HCT116 (cell line): ENCODE data around the gene TIPRL. TPM values are rescaled to one million over a fixed set of nuclear protein-coding genes. Genes with fewer than 3 reads are reported as not detected.

Experiments used
- ATAC-seq: fragments of 200-7000 bp; cut with Tn5 transposase; 2 replicates; pipeline ENCODE4 v1.9.1; 2020; ENCODE audit warnings: mild to moderate bottlenecking, moderate library complexity
- BruUV-seq: library from RNA; stranded (reverse); fragments of 400-500 nt; replicated peaks from 2 replicates; lab custom pipeline; 2021; lab: Mats Ljungman, UMichigan
- CTCF ChIA-PET: fragments of 300-600 bp; sonication (Branson Sonifier 250); formaldehyde crosslinking; loops from one replicate; lab custom pipeline; 2021; ENCODE audit warnings: antibody characterized with exemption; lab: Charles Lee
- POLR2A ChIA-PET: fragments of 300-600, 350-600 bp; sonication (Branson Sonifier 250); formaldehyde crosslinking; loops from one replicate; lab custom pipeline; 2021; ENCODE audit warnings: antibody characterized with exemption; lab: Charles Lee
- RAD21 ChIA-PET, 2 experiments: fragments of 300-600 bp; sonication (Branson Sonifier 250); formaldehyde crosslinking; loops; one replicate each; lab custom pipeline; 2023; ENCODE audit warnings: low total read pairs in 2 of 2; ENCODE audit not compliant: uncharacterized antibody in 2 of 2, unreplicated experiment in 2 of 2, low non-redundant PET in 1 of 2; lab: Charles Lee
- DNase-seq: peaks from one replicate; pipeline ENCODE4 v3.0.0-alpha.2; 2010; ENCODE audit warnings: low read depth, low spot score
- H2AFZ ChIP-seq: fragments of 200-600 bp; shearing (Covaris generic), sonication (generic); 2 replicates; pipeline ENCODE4 v1.6.1; 2017; ENCODE audit warnings: low read depth, mixed run types, mixed read lengths, antibody characterized with exemption, low read length; ENCODE audit not compliant: poor library complexity, severe bottlenecking
- H3K27ac ChIP-seq: 2 replicates; pipeline ENCODE4 v1.5.1; 2012; ENCODE audit warnings: low read depth, low read length
- H3K27me3 ChIP-seq: fragments of 200-600 bp; sonication (generic); 2 replicates; pipeline ENCODE4 v1.6.1; 2016; ENCODE audit warnings: mixed run types, low read length, mixed read lengths; ENCODE audit not compliant: insufficient read depth
- H3K36me3 ChIP-seq, 2 experiments: fragments of 200-500 bp in 1 of 2; fragments of 200-600 bp in 1 of 2; sonication (Bioruptor generic) in 1 of 2; sonication (generic) in 1 of 2; 2 replicates each; pipeline versions ENCODE4 v1.5.1 to v1.6.1; 2014 to 2016; ENCODE audit warnings: low read length in 2 of 2, inconsistent platforms in 1 of 2, mixed read lengths in 1 of 2, mixed run types in 1 of 2; ENCODE audit not compliant: insufficient read depth in 2 of 2, control insufficient read depth in 1 of 2
- H3K4me1 ChIP-seq, 2 experiments: fragments of 200-600 bp in 1 of 2; sonication (generic) in 1 of 2; 2 replicates each; pipeline versions ENCODE4 v1.5.1 to v1.6.1; 2012 to 2017; ENCODE audit warnings: low read length in 2 of 2, inconsistent platforms in 1 of 2, mild to moderate bottlenecking in 1 of 2, mixed read lengths in 1 of 2, mixed run types in 1 of 2, moderate library complexity in 1 of 2; ENCODE audit not compliant: insufficient read depth in 2 of 2, control insufficient read depth in 1 of 2
- H3K4me2 ChIP-seq: fragments of 200-600 bp; sonication (generic); 2 replicates; pipeline ENCODE4 v1.6.1; 2017; ENCODE audit warnings: mixed run types, low read length, mixed read lengths
- H3K4me3 ChIP-seq, 2 experiments: fragments of 200-600 bp in 1 of 2; sonication (generic) in 1 of 2; replicated peaks in 1 of 2; 2 replicates each; pipeline ENCODE4 v1.5.1; 2011 to 2016; ENCODE audit warnings: low read length in 2 of 2, control low read depth in 1 of 2, low read depth in 1 of 2, mild to moderate bottlenecking in 1 of 2, mixed read lengths in 1 of 2, mixed run types in 1 of 2
- H3K79me2 ChIP-seq: fragments of 200-600 bp; sonication (generic); 2 replicates; pipeline ENCODE4 v1.6.1; 2017; ENCODE audit warnings: mild to moderate bottlenecking, mixed run types, low read length, moderate library complexity, mixed read lengths; ENCODE audit not compliant: insufficient read depth
- H3K9ac ChIP-seq: fragments of 200-600 bp; sonication (generic); 2 replicates; pipeline ENCODE4 v1.6.1; 2016; ENCODE audit warnings: low read length, mixed read lengths
- H3K9me2 ChIP-seq: fragments of 200-600 bp; sonication (generic), shearing (Covaris generic); 2 replicates; pipeline ENCODE4 v1.6.1; 2017; ENCODE audit warnings: mixed run types, mild to moderate bottlenecking, moderate library complexity; ENCODE audit not compliant: insufficient read depth
- H3K9me3 ChIP-seq, 2 experiments: fragments of 200-500 bp in 1 of 2; fragments of 200-600 bp in 1 of 2; sonication (Bioruptor generic) in 1 of 2; sonication (generic) in 1 of 2; 2 replicates each; pipeline ENCODE4 v1.6.1; 2014 to 2017; ENCODE audit warnings: low read length in 2 of 2, mixed read lengths in 2 of 2, inconsistent platforms in 1 of 2, low read depth in 1 of 2, mild to moderate bottlenecking in 1 of 2, mixed run types in 1 of 2, moderate library complexity in 1 of 2; ENCODE audit not compliant: control insufficient read depth in 1 of 2, insufficient read depth in 1 of 2
- H4K20me1 ChIP-seq: fragments of 200-600 bp; sonication (generic), shearing (Covaris generic); 2 replicates; pipeline ENCODE4 v1.6.1; 2017; ENCODE audit warnings: mixed run types, mild to moderate bottlenecking, moderate library complexity; ENCODE audit not compliant: insufficient read depth
- ATF3 ChIP-seq: IDR thresholded peaks from 2 replicates; pipeline ENCODE4 v1.6.1; 2012
- CEBPB ChIP-seq: IDR thresholded peaks from 2 replicates; pipeline ENCODE4 v1.6.1; 2012; ENCODE audit warnings: low read depth
- EGR1 ChIP-seq: IDR thresholded peaks from 2 replicates; pipeline ENCODE4 v1.6.1; 2012; ENCODE audit warnings: low read depth
- EZH2 ChIP-seq: fragments of 200-600 bp; sonication (generic); IDR thresholded peaks from 2 replicates; pipeline ENCODE4 v1.6.1; 2017; ENCODE audit warnings: antibody characterized with exemption, mixed run types
- EZH2phosphoT487 ChIP-seq: fragments of 200-600 bp; IDR thresholded peaks from 2 replicates; pipeline ENCODE4 v1.6.1; 2018; ENCODE audit warnings: antibody characterized with exemption, borderline replicate concordance
- FOSL1 ChIP-seq: IDR thresholded peaks from 2 replicates; pipeline ENCODE4 v1.6.1; 2012; ENCODE audit warnings: low read depth
- JUND ChIP-seq: IDR thresholded peaks from 2 replicates; pipeline ENCODE4 v1.6.1; 2012
- POLR2AphosphoS5 ChIP-seq: IDR thresholded peaks from 2 replicates; pipeline ENCODE4 v1.6.1; 2011; ENCODE audit warnings: mild to moderate bottlenecking, low read depth, low read length, moderate library complexity
- RAD21 ChIP-seq: IDR thresholded peaks from 2 replicates; pipeline ENCODE4 v1.6.1; 2012; ENCODE audit warnings: low read depth, mild to moderate bottlenecking
- REST ChIP-seq: IDR thresholded peaks from 2 replicates; pipeline ENCODE4 v1.6.1; 2012; ENCODE audit warnings: low read depth
- SP1 ChIP-seq: IDR thresholded peaks from 2 replicates; pipeline ENCODE4 v1.6.1; 2012; ENCODE audit warnings: low read depth
- SRF ChIP-seq: IDR thresholded peaks from 2 replicates; pipeline ENCODE4 v1.6.1; 2012; ENCODE audit warnings: low read depth
- TCF7L2 ChIP-seq: IDR thresholded peaks from 2 replicates; pipeline ENCODE4 v1.7.0; 2011; ENCODE audit warnings: borderline replicate concordance, inconsistent platforms; ENCODE audit not compliant: insufficient read depth, insufficient read length; ENCODE audit errors: extremely low read depth
- YY1 ChIP-seq: IDR thresholded peaks from 2 replicates; pipeline ENCODE4 v1.6.1; 2011; ENCODE audit warnings: low read length, low read depth, moderate library complexity, mild to moderate bottlenecking; ENCODE audit not compliant: insufficient replicate concordance; ENCODE audit errors: extremely low read depth
- ZBTB33 ChIP-seq: IDR thresholded peaks from 2 replicates; pipeline ENCODE4 v1.6.1; 2011; ENCODE audit warnings: mild to moderate bottlenecking, low read length, moderate library complexity; ENCODE audit not compliant: insufficient replicate concordance; ENCODE audit errors: extremely low read depth
- ZFX ChIP-seq: fragments of 450-650 bp; IDR thresholded peaks from 2 replicates; pipeline ENCODE4 v1.6.1; 2017
- intact Hi-C: fragments of 100-400 bp; cut with micrococcal nuclease; formaldehyde crosslinking; loops from 2 replicates; pipeline ENCODE4 v1.10.0; 2022
- total RNA-seq: library from RNA; stranded (reverse); gene quantifications from one replicate; pipeline ENCODE4 v1.2.1, GENCODE V29; 2021; ENCODE audit not compliant: unreplicated experiment

The TIPRL gene
- total RNA-seq, 1 experiment from 2014 or later: 36.4 TPM

GRCh38 chr1:168223681-168224540 is 45.1 kb downstream of the TIPRL start:
- no peak overlapping the region for H3K4me3 ChIP-seq
- no peak for DNase-seq
- no TSS peak for BruUV-seq
- H3K9me3 ChIP-seq: peaks cover 0 to 7% of the 10 kb centered on the region in 2 experiments; a peak in 1 of 4 replicates
- CTCF ChIA-PET: no interaction called here
- intact Hi-C loops: no loop called here
- peaks cover 30% of the 10 kb centered on the region for H3K79me2 ChIP-seq
- no peaks in the 10 kb centered on the region for H4K20me1 ChIP-seq
- H3K9ac ChIP-seq: no peak overlapping the region
- no peak overlapping the region for H3K4me2 ChIP-seq
- H2AFZ ChIP-seq: no peak overlapping the region
- POLR2A ChIA-PET: no interaction called here
- H3K27me3 ChIP-seq: no peaks in the 10 kb centered on the region
- no peaks in the 10 kb centered on the region for H3K9me2 ChIP-seq
- no peak for TF ChIP-seq FOSL1
- TF ChIP-seq SP1: no peak
- TF ChIP-seq EGR1: no peak
- TF ChIP-seq TCF7L2: no peak
- no peak for TF ChIP-seq ZFX
- no peak for TF ChIP-seq EZH2phosphoT487
- TF ChIP-seq CEBPB: no peak
- no peak for TF ChIP-seq YY1
- TF ChIP-seq ATF3: no peak
- TF ChIP-seq JUND: no peak
- no peak for TF ChIP-seq POLR2AphosphoS5
- no peak for TF ChIP-seq EZH2
- no peak for TF ChIP-seq SRF
- TF ChIP-seq REST: no peak
- no peak for TF ChIP-seq RAD21
- TF ChIP-seq ZBTB33: no peak
- no peak overlapping the region for H3K27ac ChIP-seq
- no peaks in the 10 kb centered on the region for H3K36me3 ChIP-seq
- peaks cover 3 to 27% of the 10 kb centered on the region in 2 experiments; a peak in 3 of 4 replicates for H3K4me1 ChIP-seq
- ATAC-seq: no peak
- RAD21 ChIA-PET: no interaction called here
